GM18502 (cell line): Measurements from ENCODE around the gene CAB39L.

Experiments
- ATAC-seq: cut with Tn5 transposase; IDR thresholded peaks from one replicate; pipeline ENCODE4 v1.9.1; 2021; ENCODE audit warnings: mild to moderate bottlenecking; ENCODE audit not compliant: unreplicated experiment, poor library complexity

CAB39L gene

GRCh38 chr13:49443357-49443703, 534 bp downstream of the CAB39L start:
- no peak for ATAC-seq

- ATAC-seq: no peak
Measured at GRCh38 chr13:49441846-49442245, 2.0 kb downstream of the CAB39L start.

- no peak for ATAC-seq
Measured at GRCh38 chr13:49441312-49441711, 2.6 kb downstream of the CAB39L start.

GRCh38 chr13:49439609-49440008, 4.3 kb downstream of the CAB39L start:
- ATAC-seq: no peak

- no peak for ATAC-seq
Measured at GRCh38 chr13:49437705-49438104, 6.2 kb downstream of the CAB39L start.

GRCh38 chr13:49436890-49437289, 7.0 kb downstream of the CAB39L start:
- ATAC-seq: no peak

GRCh38 chr13:49435992-49436391, 7.9 kb downstream of the CAB39L start:
- ATAC-seq: no peak

- no peak for ATAC-seq
Measured at GRCh38 chr13:49429121-49429520, 14.7 kb downstream of the CAB39L start.

- ATAC-seq: no peak
Measured at GRCh38 chr13:49428041-49428763, 15.7 kb downstream of the CAB39L start.

GRCh38 chr13:49424011-49424560, 19.8 kb downstream of the CAB39L start:
- ATAC-seq: no peak

GRCh38 chr13:49421391-49421790, 22.5 kb downstream of the CAB39L start:
- peak; percentile 73 for ATAC-seq

- no peak for ATAC-seq
Measured at GRCh38 chr13:49419276-49419675, 24.6 kb downstream of the CAB39L start.

- ATAC-seq: no peak
Measured at GRCh38 chr13:49418206-49418605, 25.7 kb downstream of the CAB39L start.

- no peak for ATAC-seq
Measured at GRCh38 chr13:49417161-49417560, 26.7 kb downstream of the CAB39L start.

GRCh38 chr13:49412749-49413148, 31.1 kb downstream of the CAB39L start:
- no peak for ATAC-seq

- ATAC-seq: no peak
Measured at GRCh38 chr13:49411353-49411752, 32.5 kb downstream of the CAB39L start.

- no peak for ATAC-seq
Measured at GRCh38 chr13:49410477-49410876, 33.4 kb downstream of the CAB39L start.

GRCh38 chr13:49410006-49410405, 33.9 kb downstream of the CAB39L start:
- no peak for ATAC-seq

GRCh38 chr13:49409008-49409407, 34.9 kb downstream of the CAB39L start:
- no peak for ATAC-seq

- ATAC-seq: no peak
Measured at GRCh38 chr13:49407936-49408335, 35.9 kb downstream of the CAB39L start.

- no peak for ATAC-seq
Measured at GRCh38 chr13:49407068-49407467, 36.8 kb downstream of the CAB39L start.

- ATAC-seq: no peak
Measured at GRCh38 chr13:49404703-49405020, 39.2 kb downstream of the CAB39L start.
